ENCODE data around the gene EPHB1.

GRCh38 chr3:134804508-134805480, 9.7 kb downstream of the EPHB1 start:
- no peak for TF ChIP-seq ARNTL (CRISPR knock-in tag; IDR thresholded peaks at IDR 0.05; ENCODE audit: borderline replicate concordance, low read depth)
- no peak for TF ChIP-seq PATZ1 (CRISPR knock-in tag; IDR thresholded peaks at IDR 0.05; ENCODE audit: borderline replicate concordance)
- TF ChIP-seq POU6F1 (CRISPR knock-in tag; IDR thresholded peaks at IDR 0.05; ENCODE audit: borderline replicate concordance, low read depth), result no peak

All from SK-N-SH treated with all-trans-retinoic acid at 6 μM for 48 hours (cell line).